HEK293 (cell line): Measurements from ENCODE around the gene RTKN2.

Experiments
- CTCF ChIA-PET: fragments of 350-600 bp; formaldehyde crosslinking; extraction: SDS; loops from one replicate; lab custom pipeline; 2021; ENCODE audit warnings: antibody characterized with exemption; lab: Yijun Ruan, JAX
- POLR2A ChIA-PET: fragments of 300-600 bp; formaldehyde crosslinking; extraction: SDS; loops from one replicate; lab custom pipeline; 2020; ENCODE audit warnings: antibody characterized with exemption, inconsistent platforms; lab: Yijun Ruan, JAX
- H3K27ac ChIP-seq: fragments of 200-500 bp; sonication (Bioruptor generic); 2 replicates; pipeline ENCODE4 v1.5.1; 2014; ENCODE audit warnings: low read depth, low read length, control low read depth, inconsistent platforms; ENCODE audit errors: extremely low read depth
- H3K36me3 ChIP-seq, 2 experiments: fragments of 200-500 bp in 1 of 2; sonication (Bioruptor generic) in 1 of 2; 1 replicate in 1 of 2; 2 replicates in 1 of 2; pipeline ENCODE4 v1.5.1; 2014 to 2017; ENCODE audit warnings: inconsistent platforms in 2 of 2, low read length in 2 of 2; ENCODE audit not compliant: control insufficient read depth in 2 of 2, insufficient read depth in 1 of 2
- H3K4me1 ChIP-seq: fragments of 200-500 bp; sonication (Bioruptor generic); 2 replicates; pipeline ENCODE4 v1.5.1; 2014; ENCODE audit warnings: mild to moderate bottlenecking, low read length, inconsistent platforms; ENCODE audit not compliant: control insufficient read depth, insufficient read depth
- H3K4me3 ChIP-seq: 2 replicates; pipeline ENCODE4 v1.5.1; 2011; ENCODE audit warnings: low read depth, mild to moderate bottlenecking, control low read depth, low read length, moderate library complexity
- H3K9me3 ChIP-seq: fragments of 200-500 bp; sonication (Bioruptor generic); 2 replicates; pipeline ENCODE4 v1.5.1; 2014; ENCODE audit warnings: low read depth, low read length, inconsistent platforms; ENCODE audit not compliant: control insufficient read depth, insufficient read depth
- GLI2 ChIP-seq: fragments of 450-650 bp; formaldehyde crosslinking; IDR thresholded peaks from 2 replicates; pipeline ENCODE4; 2017; ENCODE audit warnings: missing biosample characterization, missing genetic modification characterization, low read depth, borderline replicate concordance
- IKZF3 ChIP-seq: fragments of 450-650 bp; IDR thresholded peaks from 2 replicates; pipeline ENCODE4 v1.5.0; 2018; ENCODE audit warnings: missing biosample characterization, mild to moderate bottlenecking, missing genetic modification characterization, moderate library complexity
- MZF1 ChIP-seq: fragments of 450-650 bp; formaldehyde crosslinking; IDR thresholded peaks from 2 replicates; pipeline ENCODE4 v1.5.1; 2017; ENCODE audit warnings: missing biosample characterization, missing genetic modification characterization, borderline replicate concordance
- REPIN1 ChIP-seq: fragments of 450-650 bp; formaldehyde crosslinking; IDR thresholded peaks from 2 replicates; pipeline ENCODE4 v1.5.1; 2017; ENCODE audit warnings: missing biosample characterization, missing genetic modification characterization, low read depth
- TRIM28 ChIP-seq: IDR thresholded peaks from 2 replicates; pipeline ENCODE4 v1.6.1; 2011; ENCODE audit warnings: low read length, control low read depth, borderline replicate concordance
- YY1 ChIP-seq: fragments of 450-650 bp; formaldehyde crosslinking; IDR thresholded peaks from 2 replicates; pipeline ENCODE4 v1.5.1; 2018; ENCODE audit warnings: missing biosample characterization, missing genetic modification characterization
- ZBTB48 ChIP-seq: fragments of 450-650 bp; formaldehyde crosslinking; IDR thresholded peaks from 2 replicates; pipeline ENCODE4 v1.5.1; 2016; ENCODE audit warnings: missing biosample characterization, missing genetic modification characterization
- ZFP3 ChIP-seq: fragments of 450-650 bp; formaldehyde crosslinking; IDR thresholded peaks from 2 replicates; pipeline ENCODE4 v1.5.1; 2016; ENCODE audit warnings: low read depth, missing biosample characterization, missing genetic modification characterization
- ZNF174 ChIP-seq: fragments of 450-650 bp; formaldehyde crosslinking; IDR thresholded peaks from 2 replicates; pipeline ENCODE4 v1.5.0; 2017; ENCODE audit warnings: missing biosample characterization, mild to moderate bottlenecking, missing genetic modification characterization
- ZNF2 ChIP-seq: fragments of 450-650 bp; formaldehyde crosslinking; IDR thresholded peaks from 2 replicates; pipeline ENCODE4 v1.5.1; 2016; ENCODE audit warnings: missing biosample characterization, missing genetic modification characterization
- ZNF223 ChIP-seq: fragments of 450-650 bp; formaldehyde crosslinking; IDR thresholded peaks from 2 replicates; pipeline ENCODE4 v1.5.1; 2016; ENCODE audit warnings: missing biosample characterization, missing genetic modification characterization
- ZNF335 ChIP-seq: fragments of 450-650 bp; formaldehyde crosslinking; conservative IDR thresholded peaks from 2 replicates; pipeline ENCODE4 v1.5.1; 2016; ENCODE audit warnings: missing biosample characterization, missing genetic modification characterization
- ZNF510 ChIP-seq: fragments of 450-650 bp; formaldehyde crosslinking; IDR thresholded peaks from 2 replicates; pipeline ENCODE4 v1.5.1; 2018; ENCODE audit warnings: mild to moderate bottlenecking, missing genetic modification characterization, missing biosample characterization; ENCODE audit not compliant: insufficient replicate concordance
- ZNF544 ChIP-seq: fragments of 450-650 bp; formaldehyde crosslinking; IDR thresholded peaks from 2 replicates; pipeline ENCODE4 v1.5.0; 2017; ENCODE audit warnings: missing biosample characterization, missing genetic modification characterization
- ZNF555 ChIP-seq: fragments of 450-650 bp; formaldehyde crosslinking; conservative IDR thresholded peaks from 2 replicates; pipeline ENCODE4 v1.5.1; 2017; ENCODE audit warnings: missing biosample characterization, mild to moderate bottlenecking, missing genetic modification characterization, inconsistent platforms
- ZNF580 ChIP-seq: fragments of 450-650 bp; formaldehyde crosslinking; IDR thresholded peaks from 2 replicates; pipeline ENCODE4 v1.5.1; 2016; ENCODE audit warnings: missing biosample characterization, missing genetic modification characterization
- ZNF585B ChIP-seq: fragments of 450-650 bp; formaldehyde crosslinking; IDR thresholded peaks from 2 replicates; pipeline ENCODE4 v1.5.1; 2016; ENCODE audit warnings: missing biosample characterization, missing genetic modification characterization
- ZNF664 ChIP-seq: fragments of 450-650 bp; formaldehyde crosslinking; IDR thresholded peaks from 2 replicates; pipeline ENCODE4 v1.5.1; 2016; ENCODE audit warnings: missing biosample characterization, missing genetic modification characterization
- ZNF777 ChIP-seq: fragments of 450-650 bp; formaldehyde crosslinking; IDR thresholded peaks from 2 replicates; pipeline ENCODE4 v1.5.1; 2017; ENCODE audit warnings: missing biosample characterization, missing genetic modification characterization, borderline replicate concordance
- ZNF792 ChIP-seq: fragments of 450-650 bp; formaldehyde crosslinking; IDR thresholded peaks from 2 replicates; pipeline ENCODE4 v1.5.1; 2016; ENCODE audit warnings: missing biosample characterization, missing genetic modification characterization
- TF ChIP-seq, protein P1 (sequence below): fragments of 450-650 bp; formaldehyde crosslinking; IDR thresholded peaks from 2 replicates; pipeline ENCODE4 v1.5.1; 2016; ENCODE audit warnings: missing biosample characterization, missing genetic modification characterization, low read depth

Gene RTKN2

DNA sequence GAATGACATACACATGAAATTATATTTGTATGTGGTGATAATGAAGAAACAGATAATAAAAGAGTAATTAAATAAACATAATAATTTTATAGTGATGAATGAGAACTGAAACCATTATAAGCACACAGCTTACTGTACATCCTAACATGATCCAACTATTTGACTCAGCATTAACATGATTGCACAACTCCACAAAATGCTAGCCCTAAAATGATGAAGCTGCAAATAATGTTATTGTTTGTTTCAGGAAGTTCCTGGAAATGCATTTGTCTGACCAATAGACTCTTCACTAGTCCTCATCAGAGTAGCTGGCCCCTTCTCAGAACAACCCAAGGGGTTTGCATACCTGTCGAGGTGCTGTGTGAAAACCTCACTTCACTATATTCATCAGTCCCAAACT, 115.5 kb downstream of the RTKN2 start:
- no peak for TF ChIP-seq REPIN1 (tag by site-specific recombination)
- no peak for TF ChIP-seq ZNF174
- TF ChIP-seq ZNF335 (tag by site-specific recombination) = no peak
- no peak for TF ChIP-seq ZBTB48
- TF ChIP-seq ZNF555 (tag by site-specific recombination) = no peak
- TF ChIP-seq GLI2 (tag by site-specific recombination) = no peak
- no peak for TF ChIP-seq ZFP3 (tag by site-specific recombination)
- no peak for TF ChIP-seq IKZF3 (tag by site-specific recombination)
- no peak for TF ChIP-seq ZNF664 (tag by site-specific recombination)
- no peaks in the 10 kb centered on the region for H3K4me1 ChIP-seq
- POLR2A ChIA-PET = no interaction called here

GRCh38 chr10:62149621-62150020, 119.0 kb downstream of the RTKN2 start:
- no peaks in the 10 kb centered on the region for H3K4me1 ChIP-seq
- no peak overlapping the region for H3K4me3 ChIP-seq
- H3K36me3 ChIP-seq = no peaks in the 10 kb centered on the region
- no peaks in the 10 kb centered on the region for H3K9me3 ChIP-seq
- H3K27ac ChIP-seq = no peak overlapping the region
- POLR2A ChIA-PET = no interaction called here
- CTCF ChIA-PET = no interaction called here
- TF ChIP-seq MZF1 (tag by site-specific recombination) (no peak), TRIM28 (no peak), ZNF223 (tag by site-specific recombination) (no peak), ZNF777 (no peak), YY1 (tag by site-specific recombination) (no peak), ZNF792 (tag by site-specific recombination) (no peak), ZNF544 (tag by site-specific recombination) (no peak), ZNF510 (tag by site-specific recombination) (no peak), ZNF580 (no peak), ZNF2 (tag by site-specific recombination) (no peak), ZNF664 (tag by site-specific recombination) (no peak), ZNF585B (no peak)
- TF ChIP-seq, all 188 proteins: peak for 0

More for the DNA sequence above, 115.5 kb downstream of the RTKN2 start:
- H3K36me3 ChIP-seq = no peaks in the 10 kb centered on the region
- no peak overlapping the region for H3K4me3 ChIP-seq
- no peaks in the 10 kb centered on the region for H3K9me3 ChIP-seq
- H3K27ac ChIP-seq = no peak overlapping the region
- CTCF ChIA-PET = no interaction called here

GRCh38 chr10:62148155-62148554, 120.5 kb downstream of the RTKN2 start:
- ChIA-PET CTCF (no interaction called here), POLR2A (no interaction called here)
- no peak overlapping the region for H3K4me3 ChIP-seq
- no peaks in the 10 kb centered on the region for H3K4me1 ChIP-seq
- TF ChIP-seq, protein P1, sequence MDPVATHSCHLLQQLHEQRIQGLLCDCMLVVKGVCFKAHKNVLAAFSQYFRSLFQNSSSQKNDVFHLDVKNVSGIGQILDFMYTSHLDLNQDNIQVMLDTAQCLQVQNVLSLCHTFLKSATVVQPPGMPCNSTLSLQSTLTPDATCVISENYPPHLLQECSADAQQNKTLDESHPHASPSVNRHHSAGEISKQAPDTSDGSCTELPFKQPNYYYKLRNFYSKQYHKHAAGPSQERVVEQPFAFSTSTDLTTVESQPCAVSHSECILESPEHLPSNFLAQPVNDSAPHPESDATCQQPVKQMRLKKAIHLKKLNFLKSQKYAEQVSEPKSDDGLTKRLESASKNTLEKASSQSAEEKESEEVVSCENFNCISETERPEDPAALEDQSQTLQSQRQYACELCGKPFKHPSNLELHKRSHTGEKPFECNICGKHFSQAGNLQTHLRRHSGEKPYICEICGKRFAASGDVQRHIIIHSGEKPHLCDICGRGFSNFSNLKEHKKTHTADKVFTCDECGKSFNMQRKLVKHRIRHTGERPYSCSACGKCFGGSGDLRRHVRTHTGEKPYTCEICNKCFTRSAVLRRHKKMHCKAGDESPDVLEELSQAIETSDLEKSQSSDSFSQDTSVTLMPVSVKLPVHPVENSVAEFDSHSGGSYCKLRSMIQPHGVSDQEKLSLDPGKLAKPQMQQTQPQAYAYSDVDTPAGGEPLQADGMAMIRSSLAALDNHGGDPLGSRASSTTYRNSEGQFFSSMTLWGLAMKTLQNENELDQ (tag by site-specific recombination) = no peak
- H3K27ac ChIP-seq = no peak overlapping the region
- no peaks in the 10 kb centered on the region for H3K36me3 ChIP-seq
- no peaks in the 10 kb centered on the region for H3K9me3 ChIP-seq
